ENCODE data around the gene ATN1.

Gene ATN1

GRCh38 chr12:6927379-6928021, at the start of gene ATN1 (continued):
- TF ChIP-seq ZBTB10 (tag by site-specific recombination; IDR thresholded peaks at IDR 0.05), result peak; percentile 95
- no peak for TF ChIP-seq ZNF112 (tag by site-specific recombination; IDR thresholded peaks at IDR 0.05)
- TF ChIP-seq FEZF1 (tag by site-specific recombination; IDR thresholded peaks at IDR 0.05), result peak; percentile 11; the same call in 1 of the 2 replicates
- peak; percentile 98 for TF ChIP-seq ZFHX2 (tag by site-specific recombination; conservative IDR thresholded peaks at IDR 0.05)
- TF ChIP-seq ZFP37 (tag by site-specific recombination; IDR thresholded peaks at IDR 0.05), result 0 out of 2 replicates have a peak, but pooled peaks have one; percentile 34
- TF ChIP-seq ZNF202 (tag by site-specific recombination; IDR thresholded peaks at IDR 0.05; ENCODE audit: borderline replicate concordance), result no peak; the same call in 1 of the 2 replicates
- TF ChIP-seq PATZ1 (tag by site-specific recombination; IDR thresholded peaks at IDR 0.05), result peak; percentile 98
- TF ChIP-seq ZNF175 (tag by site-specific recombination; IDR thresholded peaks at IDR 0.05), result no peak
- TF ChIP-seq ZNF335 (tag by site-specific recombination; conservative IDR thresholded peaks at IDR 0.05), result peak; percentile 82
- peak; percentile 97 for TF ChIP-seq ZBTB26 (tag by site-specific recombination; optimal IDR thresholded peaks at IDR 0.05)
- peak; percentile 82 for TF ChIP-seq ZBTB17 (tag by site-specific recombination; IDR thresholded peaks at IDR 0.05)
- peak; percentile 69 for TF ChIP-seq PRDM10 (tag by site-specific recombination; IDR thresholded peaks at IDR 0.05)
- TF ChIP-seq ZNF777 (tag by site-specific recombination; IDR thresholded peaks at IDR 0.05; ENCODE audit: borderline replicate concordance), result peak; percentile 64; the same call in 1 of the 2 replicates
- 0 out of 2 replicates have a peak, but pooled peaks have one; percentile 58 for TF ChIP-seq SP7 (tag by site-specific recombination; IDR thresholded peaks at IDR 0.05)
- TF ChIP-seq ZNF391 (tag by site-specific recombination; IDR thresholded peaks at IDR 0.05; ENCODE audit: borderline replicate concordance, low read depth), result peak; percentile 87; the same call in 1 of the 2 replicates
- TF ChIP-seq ZSCAN5A (tag by site-specific recombination; IDR thresholded peaks at IDR 0.05), result peak; percentile 44
- TF ChIP-seq ZNF501 (tag by site-specific recombination; IDR thresholded peaks at IDR 0.05), result peak; percentile 87
- peak; percentile 97 for TF ChIP-seq ZNF366 (tag by site-specific recombination; conservative IDR thresholded peaks at IDR 0.05)
- TF ChIP-seq ZNF76 (tag by site-specific recombination; IDR thresholded peaks at IDR 0.05; ENCODE audit: borderline replicate concordance, low read depth), result peak; percentile 74; the same call in 1 of the 2 replicates
- TF ChIP-seq ZBTB20 (tag by site-specific recombination; IDR thresholded peaks at IDR 0.05), result peak; percentile 92
- TF ChIP-seq SP2 (tag by site-specific recombination; IDR thresholded peaks at IDR 0.05), result peak; percentile 72
- TF ChIP-seq ZBTB1 (tag by site-specific recombination; IDR thresholded peaks at IDR 0.05), result 0 out of 2 replicates have a peak, but pooled peaks have one; percentile 62
- TF ChIP-seq ZNF600 (tag by site-specific recombination; IDR thresholded peaks at IDR 0.05), result peak; percentile 60
- TF ChIP-seq GLI4 (tag by site-specific recombination; IDR thresholded peaks at IDR 0.05), result 0 out of 2 replicates have a peak, but pooled peaks have one; percentile 52
- peak; percentile 81 for TF ChIP-seq ZFP69B (tag by site-specific recombination; IDR thresholded peaks at IDR 0.05)
- peak; percentile 52; the same call in 1 of the 2 replicates for TF ChIP-seq HIC1 (tag by site-specific recombination; IDR thresholded peaks at IDR 0.05)
